ENCODE data around the gene PPFIBP2. TPM values are rescaled to one million over a fixed set of nuclear protein-coding genes. Genes with fewer than 3 reads are reported as not detected.

The PPFIBP2 gene
- total and polyA plus RNA-seq, 8 donors, result 28.1 to 153 (median 71.9) TPM

- intact Hi-C loops (cut with DNase I; ENCODE audit: low total_unique reads), result no loop called here
- H3K27ac ChIP-seq, result no peak overlapping the region
- TF ChIP-seq CTCF (IDR thresholded peaks at IDR 0.05) (no peak), EP300 (IDR thresholded peaks at IDR 0.05) (no peak), POLR2AphosphoS5 (IDR thresholded peaks at IDR 0.05) (no peak), POLR2A (IDR thresholded peaks at IDR 0.05) (no peak)
- WGBS, 5 donors, result 96 to 97% (median 97%) methylated on average over 4 of the region's 4 CpGs
- H3K9me3 ChIP-seq, result no peaks in the 10 kb centered on the region
- peaks cover 0 to 36% (median 24%) of the 10 kb centered on the region in 4 donors for H3K4me1 ChIP-seq
- H3K4me3 ChIP-seq, result no peak overlapping the region
- no peak for DNase-seq
- H3K27me3 ChIP-seq, result no peaks in the 10 kb centered on the region
- H3K36me3 ChIP-seq, result no peaks in the 10 kb centered on the region
Measured at GRCh38 chr11:7525424-7525823, 11.6 kb downstream of the PPFIBP2 start.

- intact Hi-C loops (cut with DNase I; ENCODE audit: low total_unique reads), result no loop called here
- WGBS, 5 donors, result 44 to 76% (median 53%) methylated on average over 1 of the region's 1 CpG
- DNase-seq, result no peak
- TF ChIP-seq POLR2AphosphoS5 (IDR thresholded peaks at IDR 0.05) (no peak), EP300 (IDR thresholded peaks at IDR 0.05) (no peak), CTCF (IDR thresholded peaks at IDR 0.05) (no peak), POLR2A (IDR thresholded peaks at IDR 0.05) (no peak)
- no peaks in the 10 kb centered on the region for H3K9me3 ChIP-seq
- H3K27ac ChIP-seq, result no peak overlapping the region
- no peaks in the 10 kb centered on the region for H3K27me3 ChIP-seq
- H3K4me3 ChIP-seq, result no peak overlapping the region
- peaks cover 0 to 31% (median 23%) of the 10 kb centered on the region in 4 donors for H3K4me1 ChIP-seq
- no peaks in the 10 kb centered on the region for H3K36me3 ChIP-seq
Measured at GRCh38 chr11:7527029-7527428, 13.2 kb downstream of the PPFIBP2 start.

DNA sequence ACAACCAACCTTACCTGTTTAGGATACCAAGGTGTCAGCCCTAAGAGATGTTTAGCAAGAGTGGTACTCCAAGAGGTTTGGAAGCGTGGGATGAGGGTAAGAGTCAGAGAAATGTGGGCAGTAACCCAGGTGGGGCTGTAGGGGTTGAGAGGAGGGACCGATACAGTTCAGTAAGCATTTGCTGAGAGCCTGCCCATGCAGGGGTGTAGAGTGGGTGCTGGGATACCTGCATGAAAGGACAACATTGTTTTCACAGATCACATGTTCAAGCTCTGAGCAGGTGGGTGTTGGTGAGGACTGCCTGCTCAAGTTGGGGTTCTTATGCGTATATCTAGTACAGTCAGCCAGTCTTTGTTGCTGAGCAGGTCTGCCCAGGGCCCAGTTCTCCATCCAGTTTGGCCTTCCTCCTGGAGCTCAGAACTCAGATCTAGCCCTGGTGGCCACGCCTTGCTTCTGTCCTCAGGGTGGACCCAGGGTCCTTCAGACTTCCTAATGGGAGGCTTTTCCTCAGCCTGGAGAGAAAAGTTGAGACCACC, 14.8 kb downstream of the PPFIBP2 start:
- H3K4me1 ChIP-seq, result peaks cover under 1 to 36% (median 27%) of the 10 kb centered on the region in 4 donors
- no peaks in the 10 kb centered on the region for H3K27me3 ChIP-seq
- DNase-seq, result no peak
- H3K36me3 ChIP-seq, result no peaks in the 10 kb centered on the region
- 69 to 80% (median 78%) methylated on average over 4 of the region's 4 CpGs for WGBS, 5 donors
- intact Hi-C loops (cut with DNase I; ENCODE audit: low total_unique reads), result no loop called here
- no peaks in the 10 kb centered on the region for H3K9me3 ChIP-seq
- no peak for TF ChIP-seq EP300 (IDR thresholded peaks at IDR 0.05)
- no peak for TF ChIP-seq POLR2A (IDR thresholded peaks at IDR 0.05)
- TF ChIP-seq CTCF (IDR thresholded peaks at IDR 0.05), result no peak
- TF ChIP-seq POLR2AphosphoS5 (IDR thresholded peaks at IDR 0.05), result no peak
- H3K4me3 ChIP-seq, result no peak overlapping the region
- H3K27ac ChIP-seq, result no peak overlapping the region

GRCh38 chr11:7530013-7530640, 16.3 kb downstream of the PPFIBP2 start:
- WGBS, 5 donors, result 82 to 96% (median 90%) methylated on average over 1 of the region's 1 CpG
- Histone ChIP-seq H3K36me3 (no peaks in the 10 kb centered on the region), H3K9me3 (no peaks in the 10 kb centered on the region), H3K27me3 (no peaks in the 10 kb centered on the region), H3K4me1 (peaks cover 8 to 39% (median 22%) of the 10 kb centered on the region in 4 donors), H3K27ac (no peak overlapping the region), H3K4me3 (no peak overlapping the region)
- DNase-seq, result no peak
- no peak for TF ChIP-seq POLR2A (IDR thresholded peaks at IDR 0.05)
- TF ChIP-seq POLR2AphosphoS5 (IDR thresholded peaks at IDR 0.05), result no peak
- no peak for TF ChIP-seq EP300 (IDR thresholded peaks at IDR 0.05)
- no peak for TF ChIP-seq CTCF (IDR thresholded peaks at IDR 0.05)
- intact Hi-C loops (cut with DNase I; ENCODE audit: low total_unique reads), result no loop called here

Data from stomach (tissue), 9 donors.